Raji (cell line): ENCODE measurements around the gene TSEN54.

ENCODE experiments used
- POLR2A ChIP-seq: IDR thresholded peaks from 2 replicates; pipeline ENCODE4 v1.6.1; 2011; ENCODE audit warnings: low read depth, low read length, control low read depth; ENCODE audit not compliant: insufficient read depth

The TSEN54 gene

GRCh38 chr17:75496005-75496404 is 20.3 kb upstream of the TSEN54 start:
- no peak for TF ChIP-seq POLR2A

GRCh38 chr17:75498039-75498725 is 18.1 kb upstream of the TSEN54 start:
- no peak for TF ChIP-seq POLR2A

- TF ChIP-seq POLR2A: no peak
Observed at GRCh38 chr17:75498726-75499213, 17.6 kb upstream of the TSEN54 start.

- no peak for TF ChIP-seq POLR2A
Observed at GRCh38 chr17:75499313-75500022, 16.9 kb upstream of the TSEN54 start.

GRCh38 chr17:75500419-75501216 is 15.7 kb upstream of the TSEN54 start:
- TF ChIP-seq POLR2A: no peak

- TF ChIP-seq POLR2A: no peak
Observed at GRCh38 chr17:75501378-75502071, 14.8 kb upstream of the TSEN54 start.

- no peak for TF ChIP-seq POLR2A
Observed at GRCh38 chr17:75502072-75502720, 14.1 kb upstream of the TSEN54 start.

GRCh38 chr17:75502721-75503329 is 13.5 kb upstream of the TSEN54 start:
- TF ChIP-seq POLR2A: no peak

GRCh38 chr17:75503337-75503950 is 12.9 kb upstream of the TSEN54 start:
- no peak for TF ChIP-seq POLR2A

GRCh38 chr17:75503976-75504346 is 12.4 kb upstream of the TSEN54 start:
- TF ChIP-seq POLR2A: no peak

GRCh38 chr17:75504347-75505151 is 11.8 kb upstream of the TSEN54 start:
- TF ChIP-seq POLR2A: no peak

GRCh38 chr17:75505152-75505409 is 11.2 kb upstream of the TSEN54 start:
- no peak for TF ChIP-seq POLR2A

- TF ChIP-seq POLR2A: no peak
Observed at GRCh38 chr17:75505640-75506039, 10.7 kb upstream of the TSEN54 start.
